T-cell (primary cell): Measurements from ENCODE around the gene GADL1. TPM values are rescaled to one million over a fixed set of nuclear protein-coding genes. Genes with fewer than 3 reads are reported as not detected.
A peak's percentile ranks its signal among the peaks of the same experiment; 100 is the strongest.

Experiments used
- ATAC-seq, 4 experiments: fragments of 200-7000 bp in 3 of 4; fragments of 150-1000 bp in 1 of 4; cut with Tn5 transposase; replicated peaks in 1 of 4; 1 replicate in 3 of 4; 2 replicates in 1 of 4; pipeline ENCODE4 v1.10.0; 2021; ENCODE audit warnings: moderate library complexity in 3 of 4, mild to moderate bottlenecking in 2 of 4, moderate number of reproducible peaks in 1 of 4
- CTCF ChIA-PET, 2 donors: fragments of 300-600 bp; sonication (Branson Sonifier 250); formaldehyde crosslinking; loops; one replicate each; lab custom pipeline; 2022; ENCODE audit warnings: antibody characterized with exemption in 2 of 2; lab: Charles Lee
- POLR2A ChIA-PET, 2 donors: fragments of 300-600 bp; sonication (Branson Sonifier 250); formaldehyde crosslinking; loops; one replicate each; lab custom pipeline; 2022; ENCODE audit warnings: antibody characterized with exemption in 2 of 2; lab: Charles Lee
- DNase-seq, 35 experiments: peaks; one replicate each; pipeline versions ENCODE4 v3.0.0 to v3.0.0-alpha.2; 2013 to 2023
- H3K27ac ChIP-seq: one replicate; pipeline ENCODE4 v1.5.1; 2013; ENCODE audit warnings: low read length
- H3K27me3 ChIP-seq, 2 experiments: replicated peaks in 1 of 2; 1 replicate in 1 of 2; 2 replicates in 1 of 2; pipeline versions ENCODE4 v1.6.1 to v1.7.0; 2013; ENCODE audit warnings: low read length in 1 of 2, mixed read lengths in 1 of 2; ENCODE audit not compliant: control insufficient read depth in 2 of 2, insufficient read depth in 2 of 2; ENCODE audit errors: extremely low read depth in 1 of 2
- H3K36me3 ChIP-seq, 2 donors: 1 replicate in 1 of 2; 2 replicates in 1 of 2; pipeline versions ENCODE4 v1.6.1 to v1.7.0; 2013; ENCODE audit warnings: low read length in 1 of 2; ENCODE audit not compliant: control insufficient read depth in 2 of 2, insufficient read depth in 1 of 2; ENCODE audit errors: extremely low read depth in 1 of 2
- H3K4me1 ChIP-seq, 2 experiments: 1 replicate in 1 of 2; 2 replicates in 1 of 2; pipeline versions ENCODE4 v1.6.1 to v1.7.0; 2013; ENCODE audit warnings: low read length in 2 of 2, mixed read lengths in 1 of 2; ENCODE audit not compliant: insufficient read depth in 2 of 2, control insufficient read depth in 1 of 2; ENCODE audit errors: extremely low read depth in 1 of 2
- H3K4me3 ChIP-seq, 2 donors: 1 replicate in 1 of 2; 2 replicates in 1 of 2; pipeline versions ENCODE4 v1.5.1 to v1.7.0; 2013; ENCODE audit warnings: mild to moderate bottlenecking in 2 of 2, low read length in 1 of 2, moderate library complexity in 1 of 2; ENCODE audit not compliant: control insufficient read depth in 1 of 2; ENCODE audit errors: extremely low read depth in 1 of 2
- H3K9me3 ChIP-seq: 2 replicates; pipeline ENCODE4 v1.7.0; 2013
- H3K27ac Mint-ChIP-seq, 2 donors: one replicate each; pipeline ENCODE4 v1.8.0; 2020 to 2021; ENCODE audit warnings: mild to moderate bottlenecking in 2 of 2, mixed read lengths in 2 of 2
- H3K27me3 Mint-ChIP-seq, 2 donors: one replicate each; pipeline ENCODE4 v1.8.0; 2021 to 2022; ENCODE audit warnings: mixed read lengths in 2 of 2
- H3K36me3 Mint-ChIP-seq: one replicate; pipeline ENCODE4 v1.8.0; 2021; ENCODE audit warnings: mixed read lengths
- H3K4me1 Mint-ChIP-seq, 3 donors: one replicate each; pipeline ENCODE4 v1.8.0; 2020 to 2022; ENCODE audit warnings: mixed read lengths in 3 of 3, mild to moderate bottlenecking in 1 of 3
- H3K4me3 Mint-ChIP-seq, 3 donors: one replicate each; pipeline ENCODE4 v1.8.0; 2020 to 2022; ENCODE audit warnings: mild to moderate bottlenecking in 3 of 3, mixed read lengths in 3 of 3, moderate library complexity in 3 of 3
- H3K9me3 Mint-ChIP-seq, 3 donors: one replicate each; pipeline ENCODE4 v1.8.0; 2020 to 2022; ENCODE audit warnings: mixed read lengths in 3 of 3
- WGBS: methylation state at CpG from one replicate; pipeline ENCODE4 v1.1.5; 2013; ENCODE audit warnings: missing lambda C conversion rate; ENCODE audit not compliant: insufficient coverage; 5-methylcytosine and 5-hydroxymethylcytosine counted together
- total RNA-seq, 35 experiments: library from RNA in 6 of 35; stranded (reverse) in 6 of 35; fragments of 120-200 nt in 1 of 35; gene quantifications; one replicate each; pipeline versions ENCODE4 v1.2.1 to v1.2.4 and lab custom pipeline; 2013 to 2026

The GADL1 gene
- total RNA-seq, 5 donors from 2014 or later (not counting 1 experiment from before 2014, with no cell fraction given), result not detected

- no peak overlapping the region for H3K4me3 Mint-ChIP-seq
- Histone ChIP-seq H3K27me3 (no peaks in the 10 kb centered on the region), H3K9me3 (no peaks in the 10 kb centered on the region), H3K27ac (no peak overlapping the region), H3K4me1 (no peaks in the 10 kb centered on the region), H3K4me3 (no peak overlapping the region), H3K36me3 (no peaks in the 10 kb centered on the region)
- H3K9me3 Mint-ChIP-seq, result no peaks in the 10 kb centered on the region
- ATAC-seq (no peak), DNase-seq (no peak)
- H3K27ac Mint-ChIP-seq, result no peak overlapping the region
- no peaks in the 10 kb centered on the region for H3K36me3 Mint-ChIP-seq
- no peaks in the 10 kb centered on the region for H3K4me1 Mint-ChIP-seq
- H3K27me3 Mint-ChIP-seq, result no peaks in the 10 kb centered on the region
- WGBS, result no CpG with 5 or more reads among the region's 3 CpGs
- ChIA-PET POLR2A (no interaction called here), CTCF (no interaction called here)
Observed at GRCh38 chr3:30719536-30719935, 174.9 kb downstream of the GADL1 start.

GRCh38 chr3:30713885-30714503, 180.5 kb downstream of the GADL1 start:
- peaks cover 6 to 8% (median 8%) of the 10 kb centered on the region in 3 donors for H3K4me1 Mint-ChIP-seq
- H3K27ac Mint-ChIP-seq, result no peak overlapping the region
- H3K4me3 ChIP-seq, result no peak overlapping the region
- H3K9me3 ChIP-seq, result no peaks in the 10 kb centered on the region
- H3K27ac ChIP-seq, result no peak overlapping the region
- peaks cover under 1 to 5% of the 10 kb centered on the region in 2 experiments for H3K4me1 ChIP-seq
- DNase-seq (no peak), ATAC-seq (no peak)
- H3K36me3 Mint-ChIP-seq, result no peaks in the 10 kb centered on the region
- POLR2A ChIA-PET, result interaction anchor here in 1 of 2 donors (0.6 kb wide), 1 partner anchor 10 kb away, joined by 5 read pairs; no protein-coding TSS in a partner anchor
- H3K27me3 Mint-ChIP-seq, result no peaks in the 10 kb centered on the region
- WGBS, result no CpG with 5 or more reads among the region's 3 CpGs
- H3K27me3 ChIP-seq, result peaks cover 0 to 2% of the 10 kb centered on the region in 2 experiments
- H3K36me3 ChIP-seq, result no peaks in the 10 kb centered on the region
- no peak overlapping the region for H3K4me3 Mint-ChIP-seq
- H3K9me3 Mint-ChIP-seq, result no peaks in the 10 kb centered on the region
- CTCF ChIA-PET, result no interaction called here

- ChIA-PET POLR2A (interaction anchor here (0.6 kb wide), 2 partner anchors 29 to 635 kb away, joined by 3 to 5 read pairs; no protein-coding TSS in a partner anchor), CTCF (no interaction called here)
- no CpG with 5 or more reads among the region's 4 CpGs for WGBS
- H3K9me3 Mint-ChIP-seq, result no peaks in the 10 kb centered on the region
- Histone ChIP-seq H3K4me3 (no peak overlapping the region), H3K36me3 (no peaks in the 10 kb centered on the region), H3K27me3 (peaks cover 0 to 2% of the 10 kb centered on the region in 2 experiments), H3K4me1 (peaks cover 4 to 5% of the 10 kb centered on the region in 2 experiments), H3K9me3 (no peaks in the 10 kb centered on the region), H3K27ac (no peak overlapping the region)
- no peak for ATAC-seq
- no peak overlapping the region for H3K27ac Mint-ChIP-seq
- H3K4me1 Mint-ChIP-seq, result peaks cover 13 to 18% (median 15%) of the 10 kb centered on the region in 3 donors
- no peaks in the 10 kb centered on the region for H3K36me3 Mint-ChIP-seq
- H3K27me3 Mint-ChIP-seq, result no peaks in the 10 kb centered on the region
- no peak for DNase-seq
- H3K4me3 Mint-ChIP-seq, result peak overlapping the region in 1 of 3 donors; percentile 5
Observed at GRCh38 chr3:30712991-30713390, 181.5 kb downstream of the GADL1 start.

GRCh38 chr3:30711867-30712266, 182.6 kb downstream of the GADL1 start:
- H3K4me3 Mint-ChIP-seq, result no peak overlapping the region
- ChIA-PET POLR2A (no interaction called here), CTCF (no interaction called here)

GRCh38 chr3:30711151-30711550, 183.3 kb downstream of the GADL1 start:
- no peaks in the 10 kb centered on the region for H3K27me3 Mint-ChIP-seq
- Histone ChIP-seq H3K4me3 (no peak overlapping the region), H3K27ac (no peak overlapping the region), H3K36me3 (no peaks in the 10 kb centered on the region), H3K9me3 (no peaks in the 10 kb centered on the region), H3K4me1 (peaks cover 4 to 5% of the 10 kb centered on the region in 2 experiments), H3K27me3 (peaks cover 0 to 2% of the 10 kb centered on the region in 2 experiments)
- ChIA-PET POLR2A (no interaction called here), CTCF (no interaction called here)
- no peak overlapping the region for H3K27ac Mint-ChIP-seq
- H3K4me3 Mint-ChIP-seq, result no peak overlapping the region
- ATAC-seq (no peak), DNase-seq (no peak)
- H3K4me1 Mint-ChIP-seq, result peaks cover 13 to 18% (median 15%) of the 10 kb centered on the region in 3 donors
- H3K9me3 Mint-ChIP-seq, result peaks cover 0 to 4% (median 2%) of the 10 kb centered on the region in 3 donors
- H3K36me3 Mint-ChIP-seq, result peaks cover 4% of the 10 kb centered on the region

More at GRCh38 chr3:30711867-30712266, 182.6 kb downstream of the GADL1 start:
- Histone ChIP-seq H3K4me1 (peaks cover 4 to 5% of the 10 kb centered on the region in 2 experiments), H3K27ac (no peak overlapping the region), H3K36me3 (no peaks in the 10 kb centered on the region), H3K9me3 (no peaks in the 10 kb centered on the region), H3K4me3 (no peak overlapping the region), H3K27me3 (peaks cover 0 to 2% of the 10 kb centered on the region in 2 experiments)
- no peak for DNase-seq
- H3K4me1 Mint-ChIP-seq, result peaks cover 13 to 18% (median 15%) of the 10 kb centered on the region in 3 donors
- no peaks in the 10 kb centered on the region for H3K27me3 Mint-ChIP-seq
- no peak overlapping the region for H3K27ac Mint-ChIP-seq
- no CpG with 5 or more reads among the region's 2 CpGs for WGBS
- ATAC-seq, result no peak
- H3K9me3 Mint-ChIP-seq, result peaks cover 0 to 2% (median 0%) of the 10 kb centered on the region in 3 donors
- H3K36me3 Mint-ChIP-seq, result no peaks in the 10 kb centered on the region

GRCh38 chr3:30710017-30710416, 184.4 kb downstream of the GADL1 start:
- H3K4me1 ChIP-seq, result peaks cover 4 to 5% of the 10 kb centered on the region in 2 experiments
- WGBS, result 100% methylated on average over 2 of the region's 7 CpGs
- Mint-ChIP-seq H3K27ac (no peak overlapping the region), H3K9me3 (peaks cover 0 to 4% (median 2%) of the 10 kb centered on the region in 3 donors), H3K4me1 (peaks cover 13 to 18% (median 15%) of the 10 kb centered on the region in 3 donors), H3K36me3 (peaks cover 7% of the 10 kb centered on the region), H3K4me3 (no peak overlapping the region), H3K27me3 (no peaks in the 10 kb centered on the region)
- DNase-seq, result no peak
- no peak overlapping the region for H3K4me3 ChIP-seq
- no peak for ATAC-seq
- ChIA-PET CTCF (interaction anchor here in 1 of 2 donors (0.6 kb wide), 1 partner anchor 893 kb away, joined by 5 read pairs; no protein-coding TSS in a partner anchor), POLR2A (no interaction called here)
- no peak overlapping the region for H3K27ac ChIP-seq
- H3K36me3 ChIP-seq, result no peaks in the 10 kb centered on the region
- no peaks in the 10 kb centered on the region for H3K9me3 ChIP-seq
- peaks cover 0 to 2% of the 10 kb centered on the region in 2 experiments for H3K27me3 ChIP-seq
